Osteocyte (in vitro differentiated cells): ENCODE data around the gene DCST2. TPM values are rescaled to one million over a fixed set of nuclear protein-coding genes. Genes with fewer than 3 reads are reported as not detected.

Experiments used
- microRNA-seq: library from miRNA; unstranded; fragments of <30 nt; microRNA quantifications from one replicate; pipeline ENCODE4 v1.1.0, GENCODE V29; 2020; ENCODE audit not compliant: unreplicated experiment
- total RNA-seq: library from RNA; stranded (reverse); gene quantifications from 2 replicates; pipeline ENCODE4 v1.2.1, GENCODE V29; 2021

The DCST2 gene
- total RNA-seq, 1 donor from 2014 or later: 0.75 TPM

Small RNA genes lying within 50 kb of the gene (microRNA-seq; reads per million reads assigned to microRNA genes)
- gene MIR4258: not detected

Other genes with a start within 250 kb of the DCST2 start
- 0.16 and 0.29 TPM in 2 replicates for gene KCNN3, start 163.5 kb downstream of the DCST2 start, total RNA-seq
- gene PMVK, start 97.1 kb downstream of the DCST2 start, total RNA-seq: 29.5 and 34.5 TPM in 2 replicates
- gene PBXIP1, start 77.7 kb downstream of the DCST2 start, total RNA-seq: 90.1 and 92.6 TPM in 2 replicates
- gene PYGO2, start 72.0 kb downstream of the DCST2 start, total RNA-seq: 29.2 and 30.4 TPM in 2 replicates
- gene SHC1, start 63.0 kb downstream of the DCST2 start, total RNA-seq: 219 and 239 TPM in 2 replicates
- gene CKS1B, start 59.1 kb downstream of the DCST2 start, total RNA-seq: 38.5 and 39.6 TPM in 2 replicates
- gene FLAD1, start 50.4 kb downstream of the DCST2 start, total RNA-seq: 30.2 and 31.2 TPM in 2 replicates
- gene LENEP, start 40.2 kb downstream of the DCST2 start, total RNA-seq: not detected in 2 replicates
- 34.4 and 37.8 TPM in 2 replicates for gene ZBTB7B, start 31.0 kb downstream of the DCST2 start, total RNA-seq
- gene DCST1, start within 50 bp of the DCST2 start, total RNA-seq: not detected in 2 replicates
- gene ADAM15, start 17.5 kb upstream of the DCST2 start, total RNA-seq: 88.4 and 89.4 TPM in 2 replicates
- gene EFNA4, start 30.0 kb upstream of the DCST2 start, total RNA-seq: 10.1 and 12.4 TPM in 2 replicates
- gene EFNA3, start 45.1 kb upstream of the DCST2 start, total RNA-seq: 2.1 and 2.9 TPM in 2 replicates
- gene EFNA1, start 94.1 kb upstream of the DCST2 start, total RNA-seq: 29.3 and 31.3 TPM in 2 replicates
- 26.5 and 26.6 TPM in 2 replicates for gene SLC50A1, start 102.1 kb upstream of the DCST2 start, total RNA-seq
- gene DPM3, start 106.8 kb upstream of the DCST2 start, total RNA-seq: 61.3 and 64.4 TPM in 2 replicates
- 190 and 201 TPM in 2 replicates for gene KRTCAP2, start 139.5 kb upstream of the DCST2 start, total RNA-seq
- gene TRIM46, start 140.1 kb upstream of the DCST2 start, total RNA-seq: 6.1 and 7.7 TPM in 2 replicates
- gene THBS3, start 174.1 kb upstream of the DCST2 start, total RNA-seq: 55.4 and 57.2 TPM in 2 replicates
- gene MTX1, start 174.9 kb upstream of the DCST2 start, total RNA-seq: 31.9 and 33.2 TPM in 2 replicates
- 36.6 and 37.6 TPM in 2 replicates for gene ENTREP3, start 221.7 kb upstream of the DCST2 start, total RNA-seq
- gene SCAMP3, start 228.6 kb upstream of the DCST2 start, total RNA-seq: 73.7 and 74.6 TPM in 2 replicates
- gene CLK2, start 239.7 kb upstream of the DCST2 start, total RNA-seq: 53.7 and 63.5 TPM in 2 replicates
- gene HCN3, start 243.7 kb upstream of the DCST2 start, total RNA-seq: 3.7 and 4.1 TPM in 2 replicates